HG03342 (cell line): Measurements from ENCODE around the gene MMRN1.
A peak's percentile ranks its signal among the peaks of the same experiment; 100 is the strongest.

ENCODE experiments used
- ATAC-seq: cut with Tn5 transposase; IDR thresholded peaks from one replicate; pipeline ENCODE4 v1.9.1; 2021; ENCODE audit warnings: mild to moderate bottlenecking, moderate library complexity; ENCODE audit not compliant: unreplicated experiment

Gene MMRN1

DNA sequence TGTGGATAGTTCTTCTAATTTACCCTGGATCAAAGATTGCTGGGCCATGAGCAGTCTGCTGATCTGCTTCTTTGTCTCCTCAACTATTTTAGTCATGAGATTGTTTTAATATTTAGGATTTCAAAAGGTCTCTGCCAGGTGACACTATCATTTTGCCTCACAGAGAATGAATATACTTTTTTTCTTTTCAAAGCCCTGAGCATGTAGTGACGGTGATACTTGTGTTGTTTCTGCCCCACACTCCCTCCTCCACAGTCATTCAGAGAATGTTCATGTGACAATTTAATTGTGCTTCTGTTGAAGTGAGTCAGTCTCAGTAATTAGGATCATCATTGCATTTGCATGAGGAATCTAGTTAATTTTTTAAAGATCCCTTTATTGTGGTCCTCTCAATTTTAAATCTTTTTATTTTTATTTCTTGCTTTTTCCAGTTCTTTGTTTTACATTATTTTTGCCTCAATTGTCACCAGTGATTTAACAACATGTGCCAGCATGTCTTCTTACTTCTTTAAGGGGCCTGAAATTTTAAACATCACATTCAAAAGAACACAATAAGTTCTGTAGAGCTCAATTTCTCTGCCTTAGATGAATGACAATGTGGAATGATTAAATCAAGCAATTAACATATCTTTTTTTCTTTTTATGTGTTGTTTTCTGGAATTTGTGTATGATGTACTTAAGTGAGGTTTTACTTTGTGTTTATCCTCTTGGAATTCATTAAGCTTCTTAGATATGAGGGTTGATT is 12.3 kb downstream of the MMRN1 start:
- ATAC-seq: no peak

DNA sequence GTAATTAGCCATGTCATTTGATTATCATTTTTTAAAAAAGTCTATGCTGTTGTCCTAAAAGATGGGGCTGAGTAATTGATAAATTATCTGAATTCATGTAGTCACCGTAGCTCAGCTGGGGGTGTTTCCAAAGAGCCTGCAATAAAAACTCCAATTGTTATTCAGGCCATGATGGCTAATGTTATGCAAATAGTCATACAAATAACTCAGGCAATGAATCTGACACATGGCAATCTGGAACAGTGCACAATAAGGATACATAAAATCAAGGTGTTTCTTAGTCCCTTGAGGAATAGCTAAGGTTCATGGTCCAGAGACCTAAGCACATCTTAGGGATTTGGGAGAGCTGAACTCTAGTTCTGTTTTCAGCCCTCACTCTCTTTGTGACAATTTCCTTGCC is 15.2 kb downstream of the MMRN1 start:
- ATAC-seq: no peak

DNA sequence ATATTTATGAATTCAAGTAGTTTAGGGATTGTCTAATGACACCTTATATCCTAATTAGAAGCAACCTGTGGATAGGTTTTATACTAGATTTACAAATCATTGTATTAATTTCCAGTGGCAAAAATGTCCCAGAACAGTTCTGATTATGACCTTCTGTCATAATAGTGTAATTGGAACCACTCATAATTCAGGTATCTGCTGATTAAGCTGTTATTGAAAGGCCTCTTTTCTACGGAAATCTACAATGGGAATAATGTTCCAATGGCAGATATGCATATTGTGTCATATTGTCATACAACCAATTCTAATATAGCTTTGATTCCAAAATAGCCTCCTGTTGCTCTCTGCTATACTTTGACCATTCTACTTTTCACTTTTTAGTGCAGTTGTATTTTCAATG is 19.0 kb downstream of the MMRN1 start:
- no peak for ATAC-seq

DNA sequence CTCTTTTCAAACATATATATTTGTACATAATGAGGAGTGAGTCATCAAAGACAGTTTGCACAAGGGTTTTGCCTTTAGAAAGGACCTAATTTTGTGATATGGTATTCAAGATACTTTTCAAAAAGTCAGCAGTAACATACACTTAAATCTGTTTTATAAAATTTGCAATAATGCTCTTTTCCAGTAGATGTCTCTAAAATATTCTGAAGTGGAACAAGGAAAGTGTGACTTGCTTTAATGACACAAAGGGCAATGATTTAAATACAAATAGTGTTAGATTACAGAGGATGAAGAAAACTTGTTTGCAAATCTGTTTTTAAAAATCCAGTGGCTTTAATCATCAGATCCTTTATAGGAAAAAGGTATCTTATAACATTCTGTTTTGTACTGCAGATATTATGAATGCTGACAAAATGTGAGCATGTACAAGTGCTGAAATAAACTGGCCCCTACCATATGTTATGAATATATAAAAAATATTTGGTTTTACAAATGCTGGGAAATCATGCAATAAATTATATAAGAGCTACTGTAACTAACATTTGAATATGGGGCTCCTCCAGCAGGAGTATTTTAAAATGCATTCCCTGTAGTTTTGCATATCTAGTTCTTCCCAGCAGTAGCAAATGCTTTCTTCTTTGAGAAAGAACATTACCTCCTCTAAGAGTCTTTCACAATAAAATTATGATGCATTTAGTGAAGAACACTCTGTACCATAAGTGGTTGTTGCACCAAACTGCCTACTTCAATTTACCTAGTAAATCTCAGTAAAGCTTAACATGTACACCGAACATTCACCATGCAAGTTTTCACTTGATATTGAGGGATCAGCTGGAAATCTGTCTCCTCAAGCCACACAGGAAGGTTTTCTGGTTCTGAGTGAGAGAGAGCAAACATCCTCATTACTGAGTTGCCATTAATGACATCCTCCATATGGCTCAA is 20.2 kb downstream of the MMRN1 start:
- ATAC-seq: no peak

DNA sequence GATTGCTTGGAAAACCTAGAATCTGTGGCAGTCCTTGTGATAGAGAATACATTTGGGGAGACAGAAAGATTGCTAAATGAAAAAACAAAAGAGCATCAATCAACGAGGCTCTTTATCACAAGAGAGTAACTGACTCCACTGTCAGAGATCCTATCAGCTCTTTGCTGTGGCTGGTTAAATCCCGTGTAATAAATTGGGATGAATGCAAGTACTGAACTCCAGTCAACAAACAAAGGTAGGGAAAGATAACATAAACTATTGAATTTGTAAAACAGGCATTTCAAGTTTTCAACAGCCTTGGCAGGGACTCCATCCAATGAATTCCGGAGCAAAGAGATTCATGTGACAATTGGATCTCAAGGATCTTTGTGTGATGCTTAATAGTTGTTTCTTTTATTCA is 21.3 kb downstream of the MMRN1 start:
- no peak for ATAC-seq

DNA sequence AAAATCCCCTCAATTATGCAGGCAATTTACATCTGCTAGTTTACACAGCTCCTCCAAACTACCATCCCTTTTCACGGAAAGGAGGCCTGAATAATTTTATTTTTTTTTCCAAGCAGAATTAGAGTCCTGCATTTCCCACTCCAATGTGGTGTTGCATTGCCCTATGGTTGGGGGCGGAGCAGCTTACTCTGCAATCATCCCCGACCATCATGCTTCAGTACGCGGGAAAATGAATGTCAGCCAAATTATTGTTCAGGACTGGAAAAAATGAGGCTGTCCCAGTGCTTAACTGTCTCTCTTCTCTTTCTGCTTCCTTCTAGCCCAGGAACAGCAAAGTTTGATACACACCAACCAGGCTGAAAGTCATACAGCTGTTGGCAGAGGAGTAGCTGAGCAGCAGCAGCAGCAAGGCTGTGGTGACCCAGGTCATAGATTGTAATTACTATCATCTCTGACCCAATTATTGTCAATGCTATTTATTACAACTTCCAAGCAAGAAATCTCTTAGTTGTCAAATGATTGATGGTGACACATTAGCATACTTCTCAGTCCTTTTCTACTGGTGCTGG is 28.3 kb downstream of the MMRN1 start:
- ATAC-seq: no peak

DNA sequence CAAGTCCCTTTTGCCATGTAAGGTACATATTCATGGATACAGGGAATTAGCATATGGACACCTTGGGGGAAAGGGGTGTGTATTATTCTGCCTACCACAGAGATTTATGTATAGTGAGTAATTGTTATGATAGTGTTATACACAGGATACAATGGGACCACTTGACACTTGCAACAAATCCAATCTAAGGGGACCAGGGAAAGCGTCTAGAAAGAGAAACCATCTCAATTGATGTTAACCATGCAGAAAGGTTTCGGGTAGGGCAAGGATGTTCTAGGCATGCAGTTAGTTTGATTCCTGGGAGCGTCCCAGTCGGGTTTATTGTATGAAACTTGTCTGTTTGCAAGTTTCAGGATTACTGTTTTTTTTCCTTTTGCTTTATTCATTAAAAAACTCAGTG is 34.2 kb downstream of the MMRN1 start:
- ATAC-seq: no peak

DNA sequence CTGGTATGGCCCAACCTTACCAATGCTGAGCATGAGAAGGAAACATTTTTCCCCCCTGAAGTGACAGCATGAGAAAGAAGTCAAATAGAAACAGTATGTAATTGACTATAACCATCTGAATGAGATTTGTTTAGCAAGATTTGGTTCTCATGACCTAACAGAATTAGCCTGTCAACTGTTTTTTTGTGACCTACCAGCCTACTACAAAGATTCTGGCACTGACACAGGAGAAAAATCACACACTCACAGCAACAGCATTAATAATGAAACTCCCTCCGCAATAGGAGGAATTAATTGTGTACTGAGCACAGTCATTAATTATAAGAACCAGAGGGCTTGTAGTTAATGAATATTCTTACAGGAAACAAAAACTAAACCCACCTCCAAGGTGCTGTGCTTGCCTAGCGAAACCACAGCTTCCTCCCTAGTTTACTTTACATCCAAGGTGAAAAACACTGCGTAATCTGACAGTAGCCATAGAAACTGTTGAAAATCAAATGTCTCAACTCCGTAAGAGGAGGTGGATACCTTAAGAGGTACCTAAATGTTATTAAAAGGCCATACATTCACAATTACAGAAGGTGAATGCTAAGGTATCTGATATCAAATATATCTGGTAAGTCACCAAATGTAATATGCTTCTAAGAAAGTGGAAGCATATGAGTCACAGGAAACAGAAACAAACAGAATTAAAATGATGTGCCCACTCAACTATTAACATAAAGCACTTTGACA is 34.9 kb downstream of the MMRN1 start:
- ATAC-seq: peak; percentile 87

DNA sequence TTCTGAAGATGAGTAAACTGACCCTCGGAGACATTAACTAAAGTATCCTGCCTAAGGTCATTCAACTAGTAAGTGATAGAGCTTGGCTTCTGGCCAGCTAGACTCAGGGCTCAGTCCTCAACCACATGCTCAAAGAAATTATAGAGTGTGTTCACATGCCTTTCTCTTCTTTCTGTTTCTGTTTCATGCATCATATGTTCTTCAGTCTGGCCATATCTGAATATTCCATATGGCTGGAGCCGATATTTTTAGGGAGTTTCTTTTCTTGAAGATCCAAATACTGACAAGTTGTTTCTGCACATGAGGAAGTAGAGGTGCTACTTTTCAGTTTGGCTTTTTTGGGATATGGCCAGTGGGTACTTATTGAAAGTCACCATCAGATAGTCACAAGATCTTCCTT is 44.9 kb downstream of the MMRN1 start:
- no peak for ATAC-seq

DNA sequence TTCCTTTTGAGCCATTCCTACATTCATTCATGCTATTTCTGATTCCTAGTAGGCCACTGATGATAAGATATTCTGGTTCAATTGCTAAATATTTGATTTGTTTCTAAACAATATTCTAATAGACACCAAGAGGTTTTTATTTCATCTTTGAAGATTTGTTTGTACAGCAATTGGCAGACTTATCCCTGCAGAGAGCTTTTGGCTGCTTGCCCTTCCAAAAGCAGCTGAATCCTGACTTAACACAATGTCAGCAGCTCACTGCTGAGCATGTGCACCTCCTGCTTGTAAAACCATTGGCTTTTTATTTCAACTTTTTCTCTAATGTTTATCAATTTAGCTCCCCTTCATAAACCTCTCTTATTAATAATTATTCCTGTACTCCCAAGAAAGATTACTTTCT is 45.3 kb downstream of the MMRN1 start:
- no peak for ATAC-seq

DNA sequence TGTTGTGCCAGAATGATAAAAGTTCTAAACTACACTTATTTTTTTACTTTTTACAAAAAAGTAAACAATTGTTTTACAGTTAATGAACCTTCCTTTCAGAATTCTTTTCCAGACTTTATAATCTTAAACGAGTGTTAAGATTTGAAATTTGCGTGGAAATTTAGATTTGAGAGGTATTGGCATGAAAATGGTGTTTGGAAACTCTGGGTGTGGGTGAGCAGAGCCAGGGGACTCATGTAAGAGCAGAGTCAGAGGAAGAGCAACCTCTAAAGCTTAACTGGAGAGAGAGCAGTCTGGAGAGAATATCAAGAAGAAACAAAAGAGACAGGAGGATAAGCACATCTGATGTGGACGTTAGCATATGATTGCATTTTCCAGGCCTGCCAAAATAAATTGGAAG is 48.2 kb downstream of the MMRN1 start:
- no peak for ATAC-seq

DNA sequence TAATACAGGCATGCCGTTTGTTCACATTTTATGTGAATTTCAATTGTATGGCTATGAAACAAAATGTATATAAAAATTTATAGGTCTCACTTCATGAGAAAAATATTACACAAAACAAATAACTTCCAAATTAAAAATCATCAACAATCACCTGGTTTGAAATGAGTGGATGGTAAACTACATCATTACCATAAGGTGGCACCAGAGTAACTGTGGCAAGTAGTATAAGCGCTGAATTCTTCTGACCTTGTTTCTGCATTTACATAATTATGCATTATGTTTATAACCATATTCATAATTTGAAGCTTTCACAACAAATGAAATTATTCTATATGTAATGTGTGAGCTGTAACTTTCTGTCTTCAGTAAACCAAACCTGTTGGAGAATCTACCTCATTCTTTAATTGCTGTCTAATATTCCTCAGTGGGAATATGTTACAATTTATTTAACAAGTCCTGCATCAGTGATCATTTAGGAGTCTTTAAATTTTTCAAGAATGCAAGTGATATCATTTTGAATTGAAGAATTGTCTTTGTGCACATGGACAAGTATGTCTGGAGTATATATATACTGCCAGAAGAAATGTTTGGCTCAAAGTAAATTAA is 55.2 kb downstream of the MMRN1 start:
- no peak for ATAC-seq

DNA sequence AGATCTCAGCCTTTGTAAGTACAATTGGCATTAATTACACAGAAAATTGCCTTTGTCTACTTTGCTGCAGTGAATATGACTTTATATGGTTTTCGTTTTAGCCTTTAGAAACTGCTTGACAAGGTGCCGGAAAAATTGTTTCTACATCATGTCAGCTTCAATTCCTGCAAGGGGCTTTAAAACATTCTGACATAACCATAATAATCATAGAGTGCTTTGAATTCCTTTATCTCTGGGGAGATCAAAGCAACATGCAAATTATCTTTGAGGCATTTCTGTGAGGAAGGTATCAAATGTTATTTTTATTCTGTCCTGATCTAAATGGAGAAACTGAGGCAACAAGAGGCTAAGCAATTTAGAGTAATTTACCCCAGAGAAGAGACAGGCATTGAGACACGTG is 57.8 kb downstream of the MMRN1 start:
- no peak for ATAC-seq

DNA sequence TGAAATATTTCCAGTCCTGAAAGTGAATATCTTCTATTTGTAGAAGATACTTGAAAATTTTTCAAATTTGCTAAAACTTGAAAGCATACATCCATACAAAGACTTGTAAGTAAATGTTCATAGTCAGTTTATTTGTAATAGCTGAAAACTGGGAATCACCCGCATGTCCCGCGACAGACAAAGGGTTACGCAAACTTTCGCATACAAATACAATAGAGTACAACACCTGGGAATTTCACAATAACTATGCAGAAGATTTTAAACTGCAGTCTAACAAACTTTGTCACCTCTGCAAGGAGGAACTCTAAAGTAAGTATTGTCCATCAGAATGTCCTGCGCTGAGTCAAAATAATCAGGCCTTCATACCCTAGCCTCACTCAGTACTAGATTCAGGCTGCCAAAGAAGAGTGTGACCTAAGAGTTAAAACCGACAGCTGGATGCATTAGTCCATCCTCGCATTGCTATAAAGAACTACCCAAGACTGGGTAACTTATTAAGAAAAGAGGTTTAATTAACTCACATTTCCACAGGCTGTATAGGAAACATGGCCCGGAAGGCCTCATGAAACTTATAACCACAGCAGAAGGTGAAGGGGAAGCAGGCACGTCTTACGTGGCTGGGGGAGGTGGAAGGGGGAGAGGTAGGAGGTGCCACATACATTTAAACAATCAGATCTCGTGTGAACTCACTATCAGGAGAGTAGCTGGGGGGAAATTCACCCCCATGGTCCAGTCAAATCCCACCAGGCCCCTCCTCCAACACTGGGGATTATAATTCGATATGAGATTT is 60.4 kb downstream of the MMRN1 start:
- no peak for ATAC-seq

DNA sequence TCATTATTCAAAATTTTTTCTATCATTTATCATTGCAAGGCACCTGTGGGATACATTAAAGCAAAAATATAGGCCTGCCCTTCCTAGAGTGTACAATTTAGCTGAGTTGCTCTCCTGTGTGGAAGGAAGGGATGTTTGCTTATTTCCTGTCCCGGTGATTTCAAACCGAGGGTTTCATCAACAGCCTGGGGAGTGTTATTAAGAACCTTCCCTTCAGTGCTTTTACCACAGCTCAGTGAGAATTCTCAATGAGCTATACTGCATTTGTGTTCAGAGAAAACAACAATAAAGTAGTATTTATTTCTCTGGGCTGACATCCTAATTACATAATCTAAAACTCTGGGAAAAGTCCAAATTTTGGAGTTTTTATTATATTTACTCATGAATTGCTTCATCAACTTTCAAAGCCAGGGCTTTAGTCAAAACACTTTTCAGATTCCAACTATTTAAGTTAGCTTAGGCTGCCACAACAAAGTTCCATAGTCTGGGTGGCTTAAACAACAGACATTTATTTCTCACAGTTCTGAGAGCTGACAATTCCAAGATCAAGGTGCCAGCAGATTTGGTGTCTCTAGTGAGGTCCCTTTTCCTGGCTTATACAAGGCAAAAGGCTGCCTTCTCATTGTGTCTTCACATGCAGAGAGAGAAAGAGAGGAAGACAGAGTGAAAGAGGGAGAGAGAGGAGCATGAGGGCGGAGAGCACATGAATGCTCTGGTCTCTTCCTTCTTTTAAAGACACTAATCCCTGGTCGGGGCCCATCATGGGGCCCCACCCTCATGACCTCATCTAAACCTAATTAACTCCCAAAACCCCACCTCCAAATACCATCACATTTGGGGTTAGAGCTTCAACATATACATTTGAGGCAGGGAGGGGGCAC is 62.6 kb downstream of the MMRN1 start:
- ATAC-seq: no peak

DNA sequence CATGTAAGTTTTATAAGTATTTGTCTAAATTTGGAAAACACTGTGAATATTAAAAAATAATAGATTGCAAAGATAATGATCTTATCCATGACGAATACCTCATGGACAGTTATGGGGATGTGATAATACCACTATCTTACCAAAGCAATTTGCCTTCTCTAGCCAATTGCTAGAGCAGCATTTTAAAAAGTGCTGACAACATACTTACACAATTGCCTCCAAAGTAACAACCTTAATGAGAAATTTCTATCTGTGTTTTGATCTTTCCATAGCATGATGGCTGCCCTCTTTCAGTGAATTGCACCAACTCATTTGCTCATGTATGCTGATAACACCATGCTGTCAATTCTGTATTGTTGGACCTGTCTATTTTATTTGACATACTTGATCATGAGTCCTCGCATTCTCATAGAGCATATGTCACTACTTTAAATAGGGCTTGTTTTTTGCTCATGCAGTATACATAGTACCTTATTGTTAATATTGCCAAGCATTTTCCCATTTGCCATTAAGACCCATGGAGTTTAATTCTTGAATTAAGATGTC is 87.2 kb downstream of the MMRN1 start:
- no peak for ATAC-seq

DNA sequence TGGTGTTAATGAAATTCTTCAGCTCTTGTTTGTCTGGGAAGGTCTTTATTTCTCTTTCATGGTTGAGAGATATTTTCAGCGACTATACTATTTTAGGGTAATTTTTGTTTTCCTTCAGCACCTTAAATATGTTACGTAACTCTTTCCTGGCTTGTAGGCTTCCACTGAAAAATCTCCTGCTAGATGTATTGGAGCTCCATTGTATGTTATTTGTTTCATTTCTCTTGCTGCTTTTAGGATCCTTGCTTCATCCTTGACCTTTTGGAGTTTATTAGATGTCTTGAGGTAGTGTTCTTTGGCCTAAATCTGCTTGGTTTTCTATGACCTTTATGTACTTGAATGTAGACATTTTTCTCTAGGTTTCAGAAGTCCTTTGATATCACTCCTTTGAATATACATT is 93.6 kb downstream of the MMRN1 start:
- no peak for ATAC-seq

DNA sequence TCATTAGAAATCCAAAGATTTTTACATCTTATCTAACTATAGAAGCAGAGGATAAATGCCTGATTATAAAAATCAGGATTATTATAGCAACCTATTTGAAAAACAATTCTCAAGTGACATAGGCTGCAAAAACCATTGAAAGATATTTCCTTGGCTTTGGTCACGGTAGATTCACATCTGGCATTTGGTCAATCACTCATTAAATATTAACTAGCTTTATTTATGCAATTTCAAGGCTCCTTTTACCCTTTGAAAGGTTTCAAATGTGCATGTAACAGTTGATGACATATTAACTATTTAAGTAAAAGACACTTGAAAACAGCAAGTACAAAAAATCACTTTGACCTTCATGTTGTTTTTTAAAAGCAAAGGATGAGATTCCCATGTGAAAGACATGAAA is 98.1 kb downstream of the MMRN1 start:
- ATAC-seq: no peak
